PC-9 (cell line): ENCODE results near the gene BRD9.
"Not testable (repeated sequence)": the region's sequence is repeated elsewhere in the genome, so short reads cannot be mapped to it uniquely, and the experiment has no call there.

Source experiments
- EZH2 ChIP-seq: fragments of 200-600 bp; sonication (generic); IDR thresholded peaks from 2 replicates; pipeline ENCODE4 v1.8.0; 2017; ENCODE audit warnings: antibody characterized with exemption, low read depth
- TF ChIP-seq, protein P1 (sequence below): fragments of 200-600 bp; sonication (generic); conservative IDR thresholded peaks from 2 replicates; pipeline ENCODE4 v1.6.1; 2017; ENCODE audit warnings: mixed run types, antibody characterized with exemption, mild to moderate bottlenecking, moderate library complexity

DNA sequence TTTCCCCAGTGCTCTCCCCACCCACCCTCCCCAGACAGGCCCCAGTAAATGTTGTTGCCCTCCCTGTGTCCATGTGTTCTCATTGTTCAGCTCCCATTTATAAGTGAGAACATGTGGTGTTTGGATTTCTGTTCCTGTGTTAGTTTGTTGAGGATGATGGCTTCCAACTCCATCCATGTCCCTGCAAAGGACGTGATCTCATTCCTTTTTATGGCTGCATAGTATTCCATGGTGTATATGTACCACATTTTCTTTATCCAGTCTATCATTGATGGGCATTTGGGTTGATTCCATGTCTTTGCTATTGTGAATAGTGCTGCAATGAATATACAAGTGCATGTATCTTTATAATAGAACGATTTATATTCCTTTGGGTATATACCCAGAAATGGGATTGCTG is 48.1 kb upstream of the BRD9 start:
- TF ChIP-seq, protein P1, sequence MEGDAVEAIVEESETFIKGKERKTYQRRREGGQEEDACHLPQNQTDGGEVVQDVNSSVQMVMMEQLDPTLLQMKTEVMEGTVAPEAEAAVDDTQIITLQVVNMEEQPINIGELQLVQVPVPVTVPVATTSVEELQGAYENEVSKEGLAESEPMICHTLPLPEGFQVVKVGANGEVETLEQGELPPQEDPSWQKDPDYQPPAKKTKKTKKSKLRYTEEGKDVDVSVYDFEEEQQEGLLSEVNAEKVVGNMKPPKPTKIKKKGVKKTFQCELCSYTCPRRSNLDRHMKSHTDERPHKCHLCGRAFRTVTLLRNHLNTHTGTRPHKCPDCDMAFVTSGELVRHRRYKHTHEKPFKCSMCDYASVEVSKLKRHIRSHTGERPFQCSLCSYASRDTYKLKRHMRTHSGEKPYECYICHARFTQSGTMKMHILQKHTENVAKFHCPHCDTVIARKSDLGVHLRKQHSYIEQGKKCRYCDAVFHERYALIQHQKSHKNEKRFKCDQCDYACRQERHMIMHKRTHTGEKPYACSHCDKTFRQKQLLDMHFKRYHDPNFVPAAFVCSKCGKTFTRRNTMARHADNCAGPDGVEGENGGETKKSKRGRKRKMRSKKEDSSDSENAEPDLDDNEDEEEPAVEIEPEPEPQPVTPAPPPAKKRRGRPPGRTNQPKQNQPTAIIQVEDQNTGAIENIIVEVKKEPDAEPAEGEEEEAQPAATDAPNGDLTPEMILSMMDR = not testable (repeated sequence)
- not testable (repeated sequence) for TF ChIP-seq EZH2
